Thoracic aorta (tissue), 2 donors: ENCODE data around the gene OCIAD1. TPM values are rescaled to one million over a fixed set of nuclear protein-coding genes. Genes with fewer than 3 reads are reported as not detected.

Experiments
- ATAC-seq: fragments of 150-250 bp; one replicate; pipeline ENCODE4 v1.8.0; 2017; ENCODE audit warnings: low read depth; ENCODE audit not compliant: insufficient number of reproducible peaks, low FRiP score
- DNase-seq: peaks from one replicate; pipeline ENCODE4 v3.0.0-alpha.2; 2020; ENCODE audit warnings: low spot score
- H3K27ac ChIP-seq, 2 donors: fragments of 200-600 bp; sonication (generic); 1 replicate in 1 of 2; 2 replicates in 1 of 2; pipeline ENCODE4 v1.5.1; 2016; ENCODE audit warnings: mild to moderate bottlenecking in 2 of 2, moderate library complexity in 2 of 2
- H3K27me3 ChIP-seq: fragments of 200-600 bp; sonication (generic); replicated peaks from 2 replicates; pipeline ENCODE4 v1.6.0; 2016; ENCODE audit warnings: mild to moderate bottlenecking; ENCODE audit not compliant: insufficient read depth
- H3K36me3 ChIP-seq: fragments of 200-600 bp; sonication (generic); one replicate; pipeline ENCODE4 v1.5.1; 2016
- H3K4me1 ChIP-seq, 2 donors: fragments of 200-600 bp; sonication (generic); 1 replicate in 1 of 2; 2 replicates in 1 of 2; pipeline versions ENCODE4 v1.5.1 to v1.6.0; 2016; ENCODE audit warnings: low read depth in 2 of 2, mild to moderate bottlenecking in 1 of 2; ENCODE audit not compliant: control insufficient read depth in 1 of 2
- H3K4me3 ChIP-seq: fragments of 200-600 bp; sonication (generic); 2 replicates; pipeline ENCODE4 v1.5.1; 2016; ENCODE audit warnings: mild to moderate bottlenecking
- H3K9me3 ChIP-seq: fragments of 200-600 bp; sonication (generic); 2 replicates; pipeline ENCODE4 v1.5.1; 2016
- CTCF ChIP-seq: fragments of 200-600 bp; sonication (generic); IDR thresholded peaks from one replicate; pipeline ENCODE4 v1.5.1; 2019; ENCODE audit warnings: antibody characterized with exemption
- total RNA-seq, 2 donors: library from RNA; depleted of rRNA; stranded (reverse); fragments of >200 nt; gene quantifications; one replicate each; pipeline versions ENCODE4 v1.1.0 to v1.2.3, GENCODE V29; 2016

OCIAD1 gene
- total RNA-seq, 2 donors from 2014 or later = 81.2 to 120 TPM

- H3K9me3 ChIP-seq = no peaks in the 10 kb centered on the region
These were observed 3.3 kb upstream of the OCIAD1 start for GRCh38 chr4:48827622-48828021.

GRCh38 chr4:48831532-48832030 lies 693 bp downstream of the OCIAD1 start:
- peaks cover 13% of the 10 kb centered on the region for H3K36me3 ChIP-seq
- peaks cover 12 to 15% of the 10 kb centered on the region in 2 donors for H3K4me1 ChIP-seq
- no peaks in the 10 kb centered on the region for H3K9me3 ChIP-seq
- peak overlapping the region; percentile 87 to 94 for H3K27ac ChIP-seq
- TF ChIP-seq CTCF = no peak
- no peak for ATAC-seq
- H3K27me3 ChIP-seq = no peaks in the 10 kb centered on the region
- peak overlapping the region; percentile 96 for H3K4me3 ChIP-seq
- DNase-seq = no peak

More at GRCh38 chr4:48827622-48828021, 3.3 kb upstream of the OCIAD1 start:
- H3K27me3 ChIP-seq = no peaks in the 10 kb centered on the region
- TF ChIP-seq CTCF = no peak
- peaks cover 5 to 9% of the 10 kb centered on the region in 2 donors for H3K4me1 ChIP-seq
- H3K36me3 ChIP-seq = no peaks in the 10 kb centered on the region
- DNase-seq (no peak), ATAC-seq (no peak)
- H3K4me3 ChIP-seq = no peak overlapping the region
- H3K27ac ChIP-seq = no peak overlapping the region

- TF ChIP-seq CTCF = no peak
- Histone ChIP-seq H3K9me3 (no peaks in the 10 kb centered on the region), H3K27me3 (no peaks in the 10 kb centered on the region), H3K27ac (no peak overlapping the region), H3K4me1 (peaks cover 12 to 15% of the 10 kb centered on the region in 2 donors), H3K4me3 (no peak overlapping the region), H3K36me3 (peaks cover 19% of the 10 kb centered on the region)
- ATAC-seq (no peak), DNase-seq (no peak)
These were observed 1.7 kb downstream of the OCIAD1 start for GRCh38 chr4:48832571-48832970.

- TF ChIP-seq CTCF = no peak
- no peaks in the 10 kb centered on the region for H3K9me3 ChIP-seq
- no peak overlapping the region for H3K27ac ChIP-seq
- H3K4me1 ChIP-seq = peaks cover 12 to 15% of the 10 kb centered on the region in 2 donors
- ATAC-seq (no peak), DNase-seq (no peak)
- no peaks in the 10 kb centered on the region for H3K27me3 ChIP-seq
- peaks cover 19% of the 10 kb centered on the region for H3K36me3 ChIP-seq
- no peak overlapping the region for H3K4me3 ChIP-seq
These were observed 5.8 kb downstream of the OCIAD1 start for GRCh38 chr4:48836658-48837057.

GRCh38 chr4:48841045-48841827 lies 10.3 kb downstream of the OCIAD1 start:
- Histone ChIP-seq H3K4me1 (no peaks in the 10 kb centered on the region), H3K27ac (no peak overlapping the region), H3K4me3 (no peak overlapping the region), H3K9me3 (no peaks in the 10 kb centered on the region), H3K27me3 (no peaks in the 10 kb centered on the region), H3K36me3 (peaks cover 13% of the 10 kb centered on the region)
- DNase-seq (no peak), ATAC-seq (no peak)
- TF ChIP-seq CTCF = no peak
